ENCODE measurements around the gene FYTTD1. TPM values are rescaled to one million over a fixed set of nuclear protein-coding genes. Genes with fewer than 3 reads are reported as not detected.
A peak's percentile ranks its signal among the peaks of the same experiment; 100 is the strongest.

FYTTD1 gene
- total and polyA plus RNA-seq, 2 donors, result 24.2 to 41.2 TPM

- DNase-seq (ENCODE audit: low read depth in 6 of 9, low spot score in 9 of 9), result no peak
- 98% methylated on average over 7 of the region's 7 CpGs for WGBS
These were observed 25.6 kb downstream of the FYTTD1 start for GRCh38 chr3:197775317-197775716.

GRCh38 chr3:197782230-197782629 lies 32.5 kb downstream of the FYTTD1 start:
- DNase-seq (ENCODE audit: low read depth in 6 of 9, low spot score in 9 of 9), result no peak
- no peak overlapping the region for H3K4me3 ChIP-seq (ENCODE audit: low read length in 2 of 2)
- no peaks in the 10 kb centered on the region for H3K4me1 ChIP-seq (ENCODE audit: control insufficient read depth in 2 of 2, insufficient read depth in 2 of 2, low read length in 2 of 2)
- H3K9me3 ChIP-seq (ENCODE audit: control insufficient read depth in 2 of 2, insufficient read depth in 1 of 2, low read length in 1 of 2), result no peaks in the 10 kb centered on the region
- H3K36me3 ChIP-seq (ENCODE audit: control insufficient read depth in 2 of 2, insufficient read depth in 2 of 2, low read length in 1 of 2), result peaks cover 14 to 28% of the 10 kb centered on the region in 2 donors
- no peak overlapping the region for H3K27ac ChIP-seq (ENCODE audit: low read depth in 1 of 2, low read length in 1 of 2)
- no peaks in the 10 kb centered on the region for H3K27me3 ChIP-seq (ENCODE audit: control insufficient read depth in 2 of 2, insufficient read depth in 1 of 2, low read length in 1 of 2)
- WGBS, result 60% methylated on average over 4 of the region's 4 CpGs

More at GRCh38 chr3:197775317-197775716, 25.6 kb downstream of the FYTTD1 start:
- Histone ChIP-seq H3K4me3 (ENCODE audit: low read length in 2 of 2) (no peak overlapping the region), H3K36me3 (ENCODE audit: control insufficient read depth in 2 of 2, insufficient read depth in 2 of 2, low read length in 1 of 2) (peaks cover 36 to 59% of the 10 kb centered on the region in 2 donors), H3K27me3 (ENCODE audit: control insufficient read depth in 2 of 2, insufficient read depth in 1 of 2, low read length in 1 of 2) (no peaks in the 10 kb centered on the region), H3K9me3 (ENCODE audit: control insufficient read depth in 2 of 2, insufficient read depth in 1 of 2, low read length in 1 of 2) (no peaks in the 10 kb centered on the region), H3K27ac (ENCODE audit: low read depth in 1 of 2, low read length in 1 of 2) (no peak overlapping the region), H3K4me1 (ENCODE audit: control insufficient read depth in 2 of 2, insufficient read depth in 2 of 2, low read length in 2 of 2) (no peaks in the 10 kb centered on the region)

GRCh38 chr3:197784019-197784585 lies 34.4 kb downstream of the FYTTD1 start:
- Histone ChIP-seq H3K27ac (ENCODE audit: low read depth in 1 of 2, low read length in 1 of 2) (no peak overlapping the region), H3K4me1 (ENCODE audit: control insufficient read depth in 2 of 2, insufficient read depth in 2 of 2, low read length in 2 of 2) (no peaks in the 10 kb centered on the region), H3K4me3 (ENCODE audit: low read length in 2 of 2) (no peak overlapping the region), H3K27me3 (ENCODE audit: control insufficient read depth in 2 of 2, insufficient read depth in 1 of 2, low read length in 1 of 2) (no peaks in the 10 kb centered on the region), H3K36me3 (ENCODE audit: control insufficient read depth in 2 of 2, insufficient read depth in 2 of 2, low read length in 1 of 2) (peaks cover 9 to 11% of the 10 kb centered on the region in 2 donors), H3K9me3 (ENCODE audit: control insufficient read depth in 2 of 2, insufficient read depth in 1 of 2, low read length in 1 of 2) (no peaks in the 10 kb centered on the region)
- WGBS, result 96% methylated on average over 7 of the region's 7 CpGs
- no peak for DNase-seq (ENCODE audit: low read depth in 6 of 9, low spot score in 9 of 9)

GRCh38 chr3:197787412-197787811 lies 37.7 kb downstream of the FYTTD1 start:
- Histone ChIP-seq H3K36me3 (ENCODE audit: control insufficient read depth in 2 of 2, insufficient read depth in 2 of 2, low read length in 1 of 2) (no peaks in the 10 kb centered on the region), H3K4me1 (ENCODE audit: control insufficient read depth in 2 of 2, insufficient read depth in 2 of 2, low read length in 2 of 2) (no peaks in the 10 kb centered on the region), H3K27ac (ENCODE audit: low read depth in 1 of 2, low read length in 1 of 2) (no peak overlapping the region), H3K9me3 (ENCODE audit: control insufficient read depth in 2 of 2, insufficient read depth in 1 of 2, low read length in 1 of 2) (no peaks in the 10 kb centered on the region), H3K4me3 (ENCODE audit: low read length in 2 of 2) (no peak overlapping the region), H3K27me3 (ENCODE audit: control insufficient read depth in 2 of 2, insufficient read depth in 1 of 2, low read length in 1 of 2) (no peaks in the 10 kb centered on the region)
- 95% methylated on average over 1 of the region's 1 CpG for WGBS
- no peak for DNase-seq (ENCODE audit: low read depth in 6 of 9, low spot score in 9 of 9)

GRCh38 chr3:197789309-197789708 lies 39.6 kb downstream of the FYTTD1 start:
- Histone ChIP-seq H3K4me1 (ENCODE audit: control insufficient read depth in 2 of 2, insufficient read depth in 2 of 2, low read length in 2 of 2) (peaks cover 0 to 4% of the 10 kb centered on the region in 2 donors), H3K4me3 (ENCODE audit: low read length in 2 of 2) (no peak overlapping the region), H3K9me3 (ENCODE audit: control insufficient read depth in 2 of 2, insufficient read depth in 1 of 2, low read length in 1 of 2) (no peaks in the 10 kb centered on the region), H3K36me3 (ENCODE audit: control insufficient read depth in 2 of 2, insufficient read depth in 2 of 2, low read length in 1 of 2) (no peaks in the 10 kb centered on the region), H3K27ac (ENCODE audit: low read depth in 1 of 2, low read length in 1 of 2) (no peak overlapping the region), H3K27me3 (ENCODE audit: control insufficient read depth in 2 of 2, insufficient read depth in 1 of 2, low read length in 1 of 2) (no peaks in the 10 kb centered on the region)
- WGBS, result 99% methylated on average over 3 of the region's 3 CpGs
- no peak for DNase-seq (ENCODE audit: low read depth in 6 of 9, low spot score in 9 of 9)

- Histone ChIP-seq H3K27me3 (ENCODE audit: control insufficient read depth in 2 of 2, insufficient read depth in 1 of 2, low read length in 1 of 2) (no peaks in the 10 kb centered on the region), H3K4me3 (ENCODE audit: low read length in 2 of 2) (no peak overlapping the region), H3K27ac (ENCODE audit: low read depth in 1 of 2, low read length in 1 of 2) (no peak overlapping the region), H3K9me3 (ENCODE audit: control insufficient read depth in 2 of 2, insufficient read depth in 1 of 2, low read length in 1 of 2) (no peaks in the 10 kb centered on the region), H3K36me3 (ENCODE audit: control insufficient read depth in 2 of 2, insufficient read depth in 2 of 2, low read length in 1 of 2) (no peaks in the 10 kb centered on the region), H3K4me1 (ENCODE audit: control insufficient read depth in 2 of 2, insufficient read depth in 2 of 2, low read length in 2 of 2) (peaks cover 0 to 4% of the 10 kb centered on the region in 2 donors)
- DNase-seq (ENCODE audit: low read depth in 6 of 9, low spot score in 9 of 9), result no peak
- WGBS, result 84% methylated on average over 1 of the region's 1 CpG
These were observed 40.4 kb downstream of the FYTTD1 start for GRCh38 chr3:197790033-197790432.

GRCh38 chr3:197791113-197791891 lies 41.6 kb downstream of the FYTTD1 start, which contains the start of gene LRCH3:
Gene LRCH3 (plus strand): TSS chr3:197791254. CDS start chr3:197791279, 25 bp downstream.
- H3K36me3 ChIP-seq (ENCODE audit: control insufficient read depth in 2 of 2, insufficient read depth in 2 of 2, low read length in 1 of 2), result no peaks in the 10 kb centered on the region

GRCh38 chr3:197791892-197792647 lies 42.4 kb downstream of the FYTTD1 start:
- peak overlapping the region; percentile 98 to 99 for H3K4me3 ChIP-seq (ENCODE audit: low read length in 2 of 2)
- H3K4me1 ChIP-seq (ENCODE audit: control insufficient read depth in 2 of 2, insufficient read depth in 2 of 2, low read length in 2 of 2), result peaks cover 0 to 4% of the 10 kb centered on the region in 2 donors
- H3K27ac ChIP-seq (ENCODE audit: low read depth in 1 of 2, low read length in 1 of 2), result peak overlapping the region; percentile 95 to 96
- H3K27me3 ChIP-seq (ENCODE audit: control insufficient read depth in 2 of 2, insufficient read depth in 1 of 2, low read length in 1 of 2), result no peaks in the 10 kb centered on the region
- no peaks in the 10 kb centered on the region for H3K36me3 ChIP-seq (ENCODE audit: control insufficient read depth in 2 of 2, insufficient read depth in 2 of 2, low read length in 1 of 2)
- H3K9me3 ChIP-seq (ENCODE audit: control insufficient read depth in 2 of 2, insufficient read depth in 1 of 2, low read length in 1 of 2), result no peaks in the 10 kb centered on the region
- WGBS, result 28% methylated on average over 25 of the region's 25 CpGs
- DNase-seq (ENCODE audit: low read depth in 6 of 9, low spot score in 9 of 9), result peak in 8 of 9 donors; percentile 6 to 55 (median 30)

More at GRCh38 chr3:197791113-197791891, 41.6 kb downstream of the FYTTD1 start, which contains the start of gene LRCH3:
- peak; percentile 42 to 87 (median 62) for DNase-seq (ENCODE audit: low read depth in 6 of 9, low spot score in 9 of 9)
- Histone ChIP-seq H3K4me3 (ENCODE audit: low read length in 2 of 2) (peak within 1 kb of the TSS; percentile 98 to 99), H3K27me3 (ENCODE audit: control insufficient read depth in 2 of 2, insufficient read depth in 1 of 2, low read length in 1 of 2) (no peaks in the 10 kb centered on the region), H3K27ac (ENCODE audit: low read depth in 1 of 2, low read length in 1 of 2) (peak within 1 kb of the TSS; percentile 95 to 96), H3K4me1 (ENCODE audit: control insufficient read depth in 2 of 2, insufficient read depth in 2 of 2, low read length in 2 of 2) (peaks cover 0 to 4% of the 10 kb centered on the region in 2 donors), H3K9me3 (ENCODE audit: control insufficient read depth in 2 of 2, insufficient read depth in 1 of 2, low read length in 1 of 2) (no peaks in the 10 kb centered on the region)
- under 1% methylated on average over 83 of the region's 83 CpGs for WGBS

All from thymus (tissue), 11 donors.